Bone marrow (tissue), 2 donors: ENCODE data around the gene ZBTB25.

Experiments
- DNase-seq, 2 donors: peaks; one replicate each; lab custom pipeline; 2025; lab: John Stamatoyannopoulos, UW

ZBTB25 gene

GRCh38 chr14:64440494-64440893, 63.1 kb downstream of the ZBTB25 start:
- no peak for DNase-seq

GRCh38 chr14:64439141-64439540, 64.5 kb downstream of the ZBTB25 start:
- DNase-seq = no peak

GRCh38 chr14:64438181-64438841, 65.3 kb downstream of the ZBTB25 start:
- DNase-seq = no peak

GRCh38 chr14:64434528-64434927, 69.1 kb downstream of the ZBTB25 start:
- no peak for DNase-seq

GRCh38 chr14:64423987-64424386, 79.7 kb downstream of the ZBTB25 start:
- no peak for DNase-seq

GRCh38 chr14:64422756-64423155, 80.9 kb downstream of the ZBTB25 start:
- DNase-seq = no peak

- DNase-seq = no peak
Observed at GRCh38 chr14:64422005-64422404, 81.6 kb downstream of the ZBTB25 start.

GRCh38 chr14:64421166-64421565, 82.5 kb downstream of the ZBTB25 start:
- DNase-seq = no peak

GRCh38 chr14:64419003-64419402, 84.6 kb downstream of the ZBTB25 start:
- no peak for DNase-seq

- no peak for DNase-seq
Observed at GRCh38 chr14:64417771-64418125, 85.9 kb downstream of the ZBTB25 start.

- DNase-seq = no peak
Observed at GRCh38 chr14:64417055-64417770, 86.4 kb downstream of the ZBTB25 start.

- no peak for DNase-seq
Observed at GRCh38 chr14:64416348-64416932, 87.2 kb downstream of the ZBTB25 start.

- no peak for DNase-seq
Observed at GRCh38 chr14:64412237-64412636, 91.4 kb downstream of the ZBTB25 start.

GRCh38 chr14:64411001-64411400, 92.6 kb downstream of the ZBTB25 start:
- DNase-seq = no peak

GRCh38 chr14:64410084-64410774, 93.4 kb downstream of the ZBTB25 start:
- no peak for DNase-seq

GRCh38 chr14:64409126-64409920, 94.3 kb downstream of the ZBTB25 start:
- DNase-seq = no peak

- no peak for DNase-seq
Observed at GRCh38 chr14:64407329-64407728, 96.3 kb downstream of the ZBTB25 start.

GRCh38 chr14:64405295-64405694, 98.3 kb downstream of the ZBTB25 start:
- no peak for DNase-seq

- no peak for DNase-seq
Observed at GRCh38 chr14:64401949-64402348, 101.7 kb downstream of the ZBTB25 start.

- DNase-seq = no peak
Observed at GRCh38 chr14:64400829-64401459, 102.7 kb downstream of the ZBTB25 start.
